H1 (cell line): Measurements from ENCODE around the gene DOCK10.

Experiments
- BCL11A ChIP-seq, 2 experiments: IDR thresholded peaks; one replicate each; pipeline ENCODE4 v1.6.1; 2011; ENCODE audit warnings: low read depth in 2 of 2, low read length in 2 of 2, mild to moderate bottlenecking in 2 of 2
- CHD1 ChIP-seq: IDR thresholded peaks from 2 replicates; pipeline ENCODE4 v1.6.1; 2012; ENCODE audit warnings: low read depth, low read length, improper control_type of control experiment
- CHD2 ChIP-seq: IDR thresholded peaks from 2 replicates; pipeline ENCODE4 v1.6.1; 2012; ENCODE audit warnings: low read length, improper control_type of control experiment
- CREB1 ChIP-seq: IDR thresholded peaks from 2 replicates; pipeline ENCODE4 v1.6.1; 2012; ENCODE audit warnings: inconsistent platforms
- CTCF ChIP-seq, 3 experiments: IDR thresholded peaks; 1 replicate in 2 of 3; 2 replicates in 1 of 3; pipeline versions ENCODE4 v1.5.1 to v1.6.1; 2011; ENCODE audit warnings: low read length in 3 of 3, mild to moderate bottlenecking in 3 of 3, inconsistent platforms in 2 of 3, low read depth in 1 of 3, moderate library complexity in 1 of 3; ENCODE audit not compliant: insufficient read depth in 1 of 3; ENCODE audit errors: control extremely low read depth in 1 of 3
- EZH2 ChIP-seq: fragments of 200-600 bp; sonication (generic); IDR thresholded peaks from 2 replicates; pipeline ENCODE4 v1.7.1; 2012; ENCODE audit warnings: low read depth, mild to moderate bottlenecking, moderate library complexity, low read length, inconsistent platforms; ENCODE audit not compliant: severe bottlenecking
- GABPA ChIP-seq: IDR thresholded peaks from 2 replicates; pipeline ENCODE4 v1.6.1; 2011; ENCODE audit warnings: mild to moderate bottlenecking, low read length, moderate library complexity, borderline replicate concordance; ENCODE audit not compliant: insufficient read depth
- HDAC6 ChIP-seq: IDR thresholded peaks from one replicate; pipeline ENCODE4 v1.7.1; 2012; ENCODE audit warnings: low read depth, mild to moderate bottlenecking, inconsistent platforms, low read length, moderate library complexity
- POLR2AphosphoS5 ChIP-seq: IDR thresholded peaks from 2 replicates; pipeline ENCODE4 v1.6.1; 2011; ENCODE audit warnings: low read depth, low read length
- TAF1 ChIP-seq: IDR thresholded peaks from 2 replicates; pipeline ENCODE4 v1.6.1; 2011; ENCODE audit warnings: mild to moderate bottlenecking, low read depth, low read length

GRCh38 chr2:224793946-224794345 is 248.3 kb downstream of the DOCK10 start:
- TF ChIP-seq HDAC6: no peak
- TF ChIP-seq CTCF (IDR thresholded peaks at IDR 0.05; ENCODE audit: control extremely low read depth in 1 of 3, insufficient read depth in 1 of 3, low read depth in 1 of 3, low read length in 3 of 3): no peak
- no peak for TF ChIP-seq CHD2
- no peak for TF ChIP-seq TAF1
- TF ChIP-seq CHD1: no peak
- no peak for TF ChIP-seq GABPA
- no peak for TF ChIP-seq EZH2
- TF ChIP-seq POLR2AphosphoS5: no peak
- no peak for TF ChIP-seq CREB1
- TF ChIP-seq BCL11A (IDR thresholded peaks at IDR 0.05; ENCODE audit: low read depth in 2 of 2, low read length in 2 of 2): no peak
